ENCODE data around the gene DNAH2.

DNA sequence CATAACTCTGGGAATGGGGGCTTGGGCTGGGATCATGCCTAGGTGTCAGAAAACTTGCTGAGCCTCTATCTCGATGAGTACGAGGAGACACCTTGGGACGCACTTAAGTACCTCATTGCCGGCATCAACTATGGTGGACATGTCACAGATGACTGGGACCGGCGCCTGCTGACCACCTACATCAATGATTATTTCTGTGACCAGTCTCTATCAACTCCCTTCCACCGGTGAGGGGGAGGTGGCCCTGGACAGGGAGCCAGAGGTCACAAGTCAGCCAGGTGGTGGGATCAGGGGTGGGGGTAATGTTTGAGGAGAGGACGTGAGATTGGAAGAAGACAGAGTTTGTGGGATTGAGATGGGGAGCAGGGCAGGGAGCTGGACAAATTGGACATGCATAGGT, 113.1 kb downstream of the DNAH2 start:
- TF ChIP-seq, protein P1, sequence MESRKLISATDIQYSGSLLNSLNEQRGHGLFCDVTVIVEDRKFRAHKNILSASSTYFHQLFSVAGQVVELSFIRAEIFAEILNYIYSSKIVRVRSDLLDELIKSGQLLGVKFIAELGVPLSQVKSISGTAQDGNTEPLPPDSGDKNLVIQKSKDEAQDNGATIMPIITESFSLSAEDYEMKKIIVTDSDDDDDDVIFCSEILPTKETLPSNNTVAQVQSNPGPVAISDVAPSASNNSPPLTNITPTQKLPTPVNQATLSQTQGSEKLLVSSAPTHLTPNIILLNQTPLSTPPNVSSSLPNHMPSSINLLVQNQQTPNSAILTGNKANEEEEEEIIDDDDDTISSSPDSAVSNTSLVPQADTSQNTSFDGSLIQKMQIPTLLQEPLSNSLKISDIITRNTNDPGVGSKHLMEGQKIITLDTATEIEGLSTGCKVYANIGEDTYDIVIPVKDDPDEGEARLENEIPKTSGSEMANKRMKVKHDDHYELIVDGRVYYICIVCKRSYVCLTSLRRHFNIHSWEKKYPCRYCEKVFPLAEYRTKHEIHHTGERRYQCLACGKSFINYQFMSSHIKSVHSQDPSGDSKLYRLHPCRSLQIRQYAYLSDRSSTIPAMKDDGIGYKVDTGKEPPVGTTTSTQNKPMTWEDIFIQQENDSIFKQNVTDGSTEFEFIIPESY (IDR thresholded peaks at IDR 0.05; ENCODE audit: extremely low read depth, insufficient replicate concordance, low read length): no peak
- TF ChIP-seq, protein P2, sequence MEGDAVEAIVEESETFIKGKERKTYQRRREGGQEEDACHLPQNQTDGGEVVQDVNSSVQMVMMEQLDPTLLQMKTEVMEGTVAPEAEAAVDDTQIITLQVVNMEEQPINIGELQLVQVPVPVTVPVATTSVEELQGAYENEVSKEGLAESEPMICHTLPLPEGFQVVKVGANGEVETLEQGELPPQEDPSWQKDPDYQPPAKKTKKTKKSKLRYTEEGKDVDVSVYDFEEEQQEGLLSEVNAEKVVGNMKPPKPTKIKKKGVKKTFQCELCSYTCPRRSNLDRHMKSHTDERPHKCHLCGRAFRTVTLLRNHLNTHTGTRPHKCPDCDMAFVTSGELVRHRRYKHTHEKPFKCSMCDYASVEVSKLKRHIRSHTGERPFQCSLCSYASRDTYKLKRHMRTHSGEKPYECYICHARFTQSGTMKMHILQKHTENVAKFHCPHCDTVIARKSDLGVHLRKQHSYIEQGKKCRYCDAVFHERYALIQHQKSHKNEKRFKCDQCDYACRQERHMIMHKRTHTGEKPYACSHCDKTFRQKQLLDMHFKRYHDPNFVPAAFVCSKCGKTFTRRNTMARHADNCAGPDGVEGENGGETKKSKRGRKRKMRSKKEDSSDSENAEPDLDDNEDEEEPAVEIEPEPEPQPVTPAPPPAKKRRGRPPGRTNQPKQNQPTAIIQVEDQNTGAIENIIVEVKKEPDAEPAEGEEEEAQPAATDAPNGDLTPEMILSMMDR (IDR thresholded peaks at IDR 0.05 in 2 of 3, conservative IDR thresholded peaks at IDR 0.05 in 1 of 3; ENCODE audit: borderline replicate concordance in 1 of 3, insufficient read depth in 1 of 3, low read depth in 2 of 3, low read length in 2 of 3): no peak
- TF ChIP-seq POLR2AphosphoS5 (IDR thresholded peaks at IDR 0.05; ENCODE audit: low read depth, low read length) (no peak), EZH2 (IDR thresholded peaks at IDR 0.05) (no peak), EZH2phosphoT487 (IDR thresholded peaks at IDR 0.05; ENCODE audit: borderline replicate concordance) (no peak), POLR2A (IDR thresholded peaks at IDR 0.05; ENCODE audit: borderline replicate concordance, extremely low read depth, insufficient read depth, insufficient read length) (no peak), CBX3 (IDR thresholded peaks at IDR 0.05; ENCODE audit: low read depth) (no peak), SIN3A (IDR thresholded peaks at IDR 0.05; ENCODE audit: low read depth) (no peak), RAD21 (IDR thresholded peaks at IDR 0.05; ENCODE audit: low read depth) (no peak), SP1 (IDR thresholded peaks at IDR 0.05; ENCODE audit: low read depth) (no peak), ZNF274 (IDR thresholded peaks at IDR 0.05; ENCODE audit: low read depth, low read length) (no peak), SRF (IDR thresholded peaks at IDR 0.05; ENCODE audit: low read depth) (no peak)
- TF ChIP-seq, protein P3, sequence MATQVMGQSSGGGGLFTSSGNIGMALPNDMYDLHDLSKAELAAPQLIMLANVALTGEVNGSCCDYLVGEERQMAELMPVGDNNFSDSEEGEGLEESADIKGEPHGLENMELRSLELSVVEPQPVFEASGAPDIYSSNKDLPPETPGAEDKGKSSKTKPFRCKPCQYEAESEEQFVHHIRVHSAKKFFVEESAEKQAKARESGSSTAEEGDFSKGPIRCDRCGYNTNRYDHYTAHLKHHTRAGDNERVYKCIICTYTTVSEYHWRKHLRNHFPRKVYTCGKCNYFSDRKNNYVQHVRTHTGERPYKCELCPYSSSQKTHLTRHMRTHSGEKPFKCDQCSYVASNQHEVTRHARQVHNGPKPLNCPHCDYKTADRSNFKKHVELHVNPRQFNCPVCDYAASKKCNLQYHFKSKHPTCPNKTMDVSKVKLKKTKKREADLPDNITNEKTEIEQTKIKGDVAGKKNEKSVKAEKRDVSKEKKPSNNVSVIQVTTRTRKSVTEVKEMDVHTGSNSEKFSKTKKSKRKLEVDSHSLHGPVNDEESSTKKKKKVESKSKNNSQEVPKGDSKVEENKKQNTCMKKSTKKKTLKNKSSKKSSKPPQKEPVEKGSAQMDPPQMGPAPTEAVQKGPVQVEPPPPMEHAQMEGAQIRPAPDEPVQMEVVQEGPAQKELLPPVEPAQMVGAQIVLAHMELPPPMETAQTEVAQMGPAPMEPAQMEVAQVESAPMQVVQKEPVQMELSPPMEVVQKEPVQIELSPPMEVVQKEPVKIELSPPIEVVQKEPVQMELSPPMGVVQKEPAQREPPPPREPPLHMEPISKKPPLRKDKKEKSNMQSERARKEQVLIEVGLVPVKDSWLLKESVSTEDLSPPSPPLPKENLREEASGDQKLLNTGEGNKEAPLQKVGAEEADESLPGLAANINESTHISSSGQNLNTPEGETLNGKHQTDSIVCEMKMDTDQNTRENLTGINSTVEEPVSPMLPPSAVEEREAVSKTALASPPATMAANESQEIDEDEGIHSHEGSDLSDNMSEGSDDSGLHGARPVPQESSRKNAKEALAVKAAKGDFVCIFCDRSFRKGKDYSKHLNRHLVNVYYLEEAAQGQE (IDR thresholded peaks at IDR 0.05; ENCODE audit: low read depth): no peak
- TF ChIP-seq, protein P4, sequence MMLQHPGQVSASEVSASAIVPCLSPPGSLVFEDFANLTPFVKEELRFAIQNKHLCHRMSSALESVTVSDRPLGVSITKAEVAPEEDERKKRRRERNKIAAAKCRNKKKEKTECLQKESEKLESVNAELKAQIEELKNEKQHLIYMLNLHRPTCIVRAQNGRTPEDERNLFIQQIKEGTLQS (IDR thresholded peaks at IDR 0.05): no peak
